ENCODE measurements around the gene SERPINA6.
"Not testable (repeated sequence)": the region's sequence is repeated elsewhere in the genome, so short reads cannot be mapped to it uniquely, and the experiment has no call there.

DNA sequence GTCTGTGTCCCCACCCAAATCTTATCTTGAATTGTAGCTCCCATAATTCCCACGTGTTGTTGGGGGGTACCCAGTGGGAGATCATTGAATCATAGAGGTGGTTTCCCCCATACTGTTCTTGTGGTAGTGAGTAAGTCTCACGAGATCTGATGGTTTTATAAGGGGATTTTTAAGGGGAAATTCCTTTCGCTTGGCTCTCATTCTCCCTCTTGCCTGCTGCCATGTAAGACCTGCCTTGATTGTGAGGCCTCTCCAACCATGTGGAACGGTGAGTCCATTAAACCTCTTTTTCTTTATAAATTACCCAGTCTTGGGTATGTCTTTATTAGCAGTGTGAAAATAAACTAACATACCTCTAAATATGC is 27.0 kb downstream of the SERPINA6 start:
- TF ChIP-seq, protein P1, sequence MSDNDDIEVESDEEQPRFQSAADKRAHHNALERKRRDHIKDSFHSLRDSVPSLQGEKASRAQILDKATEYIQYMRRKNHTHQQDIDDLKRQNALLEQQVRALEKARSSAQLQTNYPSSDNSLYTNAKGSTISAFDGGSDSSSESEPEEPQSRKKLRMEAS (IDR thresholded peaks at IDR 0.05): not testable (repeated sequence)
- not testable (repeated sequence) for TF ChIP-seq EGR1 (IDR thresholded peaks at IDR 0.05; ENCODE audit: low read depth); TCF7L2 (IDR thresholded peaks at IDR 0.05; ENCODE audit: borderline replicate concordance, extremely low read depth, insufficient read depth, insufficient read length)
- TF ChIP-seq, protein P2, sequence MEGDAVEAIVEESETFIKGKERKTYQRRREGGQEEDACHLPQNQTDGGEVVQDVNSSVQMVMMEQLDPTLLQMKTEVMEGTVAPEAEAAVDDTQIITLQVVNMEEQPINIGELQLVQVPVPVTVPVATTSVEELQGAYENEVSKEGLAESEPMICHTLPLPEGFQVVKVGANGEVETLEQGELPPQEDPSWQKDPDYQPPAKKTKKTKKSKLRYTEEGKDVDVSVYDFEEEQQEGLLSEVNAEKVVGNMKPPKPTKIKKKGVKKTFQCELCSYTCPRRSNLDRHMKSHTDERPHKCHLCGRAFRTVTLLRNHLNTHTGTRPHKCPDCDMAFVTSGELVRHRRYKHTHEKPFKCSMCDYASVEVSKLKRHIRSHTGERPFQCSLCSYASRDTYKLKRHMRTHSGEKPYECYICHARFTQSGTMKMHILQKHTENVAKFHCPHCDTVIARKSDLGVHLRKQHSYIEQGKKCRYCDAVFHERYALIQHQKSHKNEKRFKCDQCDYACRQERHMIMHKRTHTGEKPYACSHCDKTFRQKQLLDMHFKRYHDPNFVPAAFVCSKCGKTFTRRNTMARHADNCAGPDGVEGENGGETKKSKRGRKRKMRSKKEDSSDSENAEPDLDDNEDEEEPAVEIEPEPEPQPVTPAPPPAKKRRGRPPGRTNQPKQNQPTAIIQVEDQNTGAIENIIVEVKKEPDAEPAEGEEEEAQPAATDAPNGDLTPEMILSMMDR (IDR thresholded peaks at IDR 0.05 in 2 of 3, conservative IDR thresholded peaks at IDR 0.05 in 1 of 3; ENCODE audit: borderline replicate concordance in 1 of 3, insufficient read depth in 1 of 3, low read depth in 2 of 3, low read length in 2 of 3): not testable (repeated sequence)
- TF ChIP-seq, protein P3, sequence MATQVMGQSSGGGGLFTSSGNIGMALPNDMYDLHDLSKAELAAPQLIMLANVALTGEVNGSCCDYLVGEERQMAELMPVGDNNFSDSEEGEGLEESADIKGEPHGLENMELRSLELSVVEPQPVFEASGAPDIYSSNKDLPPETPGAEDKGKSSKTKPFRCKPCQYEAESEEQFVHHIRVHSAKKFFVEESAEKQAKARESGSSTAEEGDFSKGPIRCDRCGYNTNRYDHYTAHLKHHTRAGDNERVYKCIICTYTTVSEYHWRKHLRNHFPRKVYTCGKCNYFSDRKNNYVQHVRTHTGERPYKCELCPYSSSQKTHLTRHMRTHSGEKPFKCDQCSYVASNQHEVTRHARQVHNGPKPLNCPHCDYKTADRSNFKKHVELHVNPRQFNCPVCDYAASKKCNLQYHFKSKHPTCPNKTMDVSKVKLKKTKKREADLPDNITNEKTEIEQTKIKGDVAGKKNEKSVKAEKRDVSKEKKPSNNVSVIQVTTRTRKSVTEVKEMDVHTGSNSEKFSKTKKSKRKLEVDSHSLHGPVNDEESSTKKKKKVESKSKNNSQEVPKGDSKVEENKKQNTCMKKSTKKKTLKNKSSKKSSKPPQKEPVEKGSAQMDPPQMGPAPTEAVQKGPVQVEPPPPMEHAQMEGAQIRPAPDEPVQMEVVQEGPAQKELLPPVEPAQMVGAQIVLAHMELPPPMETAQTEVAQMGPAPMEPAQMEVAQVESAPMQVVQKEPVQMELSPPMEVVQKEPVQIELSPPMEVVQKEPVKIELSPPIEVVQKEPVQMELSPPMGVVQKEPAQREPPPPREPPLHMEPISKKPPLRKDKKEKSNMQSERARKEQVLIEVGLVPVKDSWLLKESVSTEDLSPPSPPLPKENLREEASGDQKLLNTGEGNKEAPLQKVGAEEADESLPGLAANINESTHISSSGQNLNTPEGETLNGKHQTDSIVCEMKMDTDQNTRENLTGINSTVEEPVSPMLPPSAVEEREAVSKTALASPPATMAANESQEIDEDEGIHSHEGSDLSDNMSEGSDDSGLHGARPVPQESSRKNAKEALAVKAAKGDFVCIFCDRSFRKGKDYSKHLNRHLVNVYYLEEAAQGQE (IDR thresholded peaks at IDR 0.05; ENCODE audit: low read depth): not testable (repeated sequence)

Data from HCT116 (cell line).